HG02588 (cell line): ENCODE data around the gene DEFB115.
"Not testable (repeated sequence)": the region's sequence is repeated elsewhere in the genome, so short reads cannot be mapped to it uniquely, and the experiment has no call there.

Experiments
- ATAC-seq: cut with Tn5 transposase; IDR thresholded peaks from one replicate; pipeline ENCODE4 v1.9.1; 2021; ENCODE audit warnings: mild to moderate bottlenecking, moderate library complexity; ENCODE audit not compliant: unreplicated experiment

Gene DEFB115

GRCh38 chr20:31257364-31257763, at the start of gene DEFB115:
Gene DEFB115, plus strand, starts transcription at chr20:31257664. Its CDS starts 0 bp downstream, at chr20:31257664.
- ATAC-seq = no peak

- no peak for ATAC-seq
Observed at GRCh38 chr20:31236953-31237352, 20.5 kb upstream of the DEFB115 start.

- no peak for ATAC-seq
Observed at GRCh38 chr20:31237763-31238162, 19.7 kb upstream of the DEFB115 start.

- no peak for ATAC-seq
Observed at GRCh38 chr20:31239139-31239538, 18.3 kb upstream of the DEFB115 start.

- no peak for ATAC-seq
Observed at GRCh38 chr20:31256959-31257358, 505 bp upstream of the DEFB115 start.

GRCh38 chr20:31260326-31260932, 3.0 kb downstream of the DEFB115 start:
- no peak for ATAC-seq

- ATAC-seq = no peak
Observed at GRCh38 chr20:31274441-31274840, 17.0 kb downstream of the DEFB115 start.

GRCh38 chr20:31278178-31278577, 20.7 kb downstream of the DEFB115 start:
- no peak for ATAC-seq

- not testable (repeated sequence) for ATAC-seq
Observed at GRCh38 chr20:31284964-31285363, 27.5 kb downstream of the DEFB115 start.

GRCh38 chr20:31308535-31309162, 51.2 kb downstream of the DEFB115 start, which contains the start of gene DEFB116:
Gene DEFB116, minus strand, starts transcription at chr20:31308585. Its CDS starts 0 bp downstream, at chr20:31308585.
- no peak for ATAC-seq
